Measurements from ENCODE around the gene PRPF6. TPM values are rescaled to one million over a fixed set of nuclear protein-coding genes. Genes with fewer than 3 reads are reported as not detected.

Gene PRPF6
- total and polyA plus RNA-seq, 2 of the 13 experiments (the other 11 are each of a cell fraction or from before 2014, with no cell fraction given): 63.7 to 101 TPM

- peak; percentile 77; the same call in 1 of the 2 replicates for TF ChIP-seq IRF1 (CRISPR knock-in tag; IDR thresholded peaks at IDR 0.05; ENCODE audit: low read depth)
- 0 out of 2 replicates have a peak, but pooled peaks have one; percentile 94 for TF ChIP-seq FUBP1 (CRISPR knock-in tag; IDR thresholded peaks at IDR 0.05; ENCODE audit: borderline replicate concordance)
- peak; percentile 55 for TF ChIP-seq HNRNPLL (IDR thresholded peaks at IDR 0.05; ENCODE audit: low read depth, low read length, poor library complexity, severe bottlenecking)
- 0 out of 2 replicates have a peak, but pooled peaks have one; percentile 56 for TF ChIP-seq ZNF343 (CRISPR knock-in tag; IDR thresholded peaks at IDR 0.05)
- peak; percentile 43; the same call in 1 of the 2 replicates for TF ChIP-seq ZNF616 (CRISPR knock-in tag; IDR thresholded peaks at IDR 0.05; ENCODE audit: low read depth)
- TF ChIP-seq SAP130 (CRISPR knock-in tag; IDR thresholded peaks at IDR 0.05; ENCODE audit: low read depth): peak; percentile 78
- TF ChIP-seq TEF (CRISPR knock-in tag; IDR thresholded peaks at IDR 0.05): no peak
- TF ChIP-seq HOMEZ (CRISPR knock-in tag; IDR thresholded peaks at IDR 0.05; ENCODE audit: low read depth): peak; percentile 12; the same call in 1 of the 2 replicates
- peak; percentile 86 for TF ChIP-seq IRX3 (CRISPR knock-in tag; IDR thresholded peaks at IDR 0.05; ENCODE audit: borderline replicate concordance, low read depth)
- no peak for TF ChIP-seq ZNF468 (CRISPR knock-in tag; IDR thresholded peaks at IDR 0.05)
- 0 out of 2 replicates have a peak, but pooled peaks have one; percentile 54 for TF ChIP-seq SRY (CRISPR knock-in tag; IDR thresholded peaks at IDR 0.05)
- peak; percentile 93 for TF ChIP-seq ZNF430 (CRISPR knock-in tag; IDR thresholded peaks at IDR 0.05)
- peak; percentile 41; the same call in 1 of the 2 replicates for TF ChIP-seq NCOR1 (IDR thresholded peaks at IDR 0.05; ENCODE audit: borderline replicate concordance, low read length)
- TF ChIP-seq ZNF574 (CRISPR knock-in tag; IDR thresholded peaks at IDR 0.05): peak; percentile 60
- peak; percentile 87 for TF ChIP-seq ZFX (CRISPR knock-in tag; IDR thresholded peaks at IDR 0.05; ENCODE audit: low read depth)
- peak; percentile 67; the same call in 1 of the 2 replicates for TF ChIP-seq KDM2A (CRISPR knock-in tag; IDR thresholded peaks at IDR 0.05; ENCODE audit: borderline replicate concordance, low read depth)
- TF ChIP-seq KMT2B (CRISPR knock-in tag; IDR thresholded peaks at IDR 0.05): 0 out of 2 replicates have a peak, but pooled peaks have one; percentile 40
- TF ChIP-seq MYPOP (CRISPR knock-in tag; IDR thresholded peaks at IDR 0.05): no peak
Measured at GRCh38 chr20:64065062-64065973, 84.4 kb downstream of the PRPF6 start (continued).

All from HepG2 (cell line).